Measurements from ENCODE around the gene LRRTM1. TPM values are rescaled to one million over a fixed set of nuclear protein-coding genes. Genes with fewer than 3 reads are reported as not detected.

LRRTM1 gene
- total RNA-seq, 1 experiment from 2014 or later, result not detected

DNA sequence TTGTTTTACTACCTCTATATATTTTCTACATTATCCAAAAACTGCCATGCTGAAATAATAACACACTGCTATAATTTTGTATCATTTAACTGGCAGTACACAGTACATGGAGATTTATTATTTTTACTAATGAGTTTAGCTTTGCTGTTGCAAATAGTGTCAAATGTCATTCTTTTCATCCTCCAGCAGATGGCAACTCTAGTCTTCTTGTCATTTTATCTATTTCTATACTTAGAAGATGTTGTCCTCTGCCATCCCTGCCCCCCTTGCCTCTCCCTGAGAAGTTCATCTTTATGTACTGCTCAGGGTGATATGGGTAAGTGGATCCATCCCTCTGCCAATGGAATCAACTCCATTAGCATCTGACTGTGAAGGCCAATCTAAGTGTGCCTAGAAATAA lies 21.7 kb upstream of the LRRTM1 start:
- Mint-ChIP-seq H3K4me3 (ENCODE audit: low read depth, unreplicated experiment) (no peak overlapping the region), H3K27me3 (ENCODE audit: unreplicated experiment) (no peaks in the 10 kb centered on the region), H3K4me1 (ENCODE audit: low read depth, unreplicated experiment) (no peaks in the 10 kb centered on the region), H3K36me3 (ENCODE audit: insufficient read depth, unreplicated experiment) (no peaks in the 10 kb centered on the region), H3K27ac (ENCODE audit: unreplicated experiment) (no peak overlapping the region), H3K9me3 (ENCODE audit: low read depth, unreplicated experiment) (peaks cover 6% of the 10 kb centered on the region)
- TF ChIP-seq, protein P1, sequence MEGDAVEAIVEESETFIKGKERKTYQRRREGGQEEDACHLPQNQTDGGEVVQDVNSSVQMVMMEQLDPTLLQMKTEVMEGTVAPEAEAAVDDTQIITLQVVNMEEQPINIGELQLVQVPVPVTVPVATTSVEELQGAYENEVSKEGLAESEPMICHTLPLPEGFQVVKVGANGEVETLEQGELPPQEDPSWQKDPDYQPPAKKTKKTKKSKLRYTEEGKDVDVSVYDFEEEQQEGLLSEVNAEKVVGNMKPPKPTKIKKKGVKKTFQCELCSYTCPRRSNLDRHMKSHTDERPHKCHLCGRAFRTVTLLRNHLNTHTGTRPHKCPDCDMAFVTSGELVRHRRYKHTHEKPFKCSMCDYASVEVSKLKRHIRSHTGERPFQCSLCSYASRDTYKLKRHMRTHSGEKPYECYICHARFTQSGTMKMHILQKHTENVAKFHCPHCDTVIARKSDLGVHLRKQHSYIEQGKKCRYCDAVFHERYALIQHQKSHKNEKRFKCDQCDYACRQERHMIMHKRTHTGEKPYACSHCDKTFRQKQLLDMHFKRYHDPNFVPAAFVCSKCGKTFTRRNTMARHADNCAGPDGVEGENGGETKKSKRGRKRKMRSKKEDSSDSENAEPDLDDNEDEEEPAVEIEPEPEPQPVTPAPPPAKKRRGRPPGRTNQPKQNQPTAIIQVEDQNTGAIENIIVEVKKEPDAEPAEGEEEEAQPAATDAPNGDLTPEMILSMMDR (IDR thresholded peaks at IDR 0.05; ENCODE audit: unreplicated experiment), result no peak
- no peak for DNase-seq
- no TSS peak for BruUV-seq (replicated peaks)
- CTCF ChIA-PET, result no interaction called here
- intact Hi-C loops (cut with micrococcal nuclease; ENCODE audit: unreplicated experiment), result no loop called here

DNA sequence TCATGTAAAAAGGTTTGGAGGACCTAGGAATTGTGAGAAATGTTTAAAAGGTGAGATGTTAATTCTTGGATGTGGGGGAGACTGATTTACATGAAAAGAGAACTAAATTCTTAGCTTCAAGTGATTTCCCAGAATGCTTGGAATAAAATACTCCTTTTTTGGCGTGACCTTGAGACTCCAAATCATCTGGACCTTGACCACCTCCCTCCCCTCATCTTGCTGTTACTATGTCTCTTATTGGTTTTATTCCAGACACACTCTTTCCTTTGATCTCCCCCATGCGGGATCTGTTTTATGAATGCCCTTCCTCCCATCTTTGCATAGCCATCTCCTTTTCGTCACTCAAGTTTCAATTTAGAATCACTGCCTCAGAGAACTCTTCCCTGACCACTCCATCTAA lies 20.0 kb upstream of the LRRTM1 start:
- H3K9me3 Mint-ChIP-seq (ENCODE audit: low read depth, unreplicated experiment), result peaks cover 4% of the 10 kb centered on the region
- no peaks in the 10 kb centered on the region for H3K36me3 Mint-ChIP-seq (ENCODE audit: insufficient read depth, unreplicated experiment)
- H3K27me3 Mint-ChIP-seq (ENCODE audit: unreplicated experiment), result no peaks in the 10 kb centered on the region
- no peak overlapping the region for H3K4me3 Mint-ChIP-seq (ENCODE audit: low read depth, unreplicated experiment)
- no peak overlapping the region for H3K27ac Mint-ChIP-seq (ENCODE audit: unreplicated experiment)
- CTCF ChIA-PET, result no interaction called here
- intact Hi-C loops (cut with micrococcal nuclease; ENCODE audit: unreplicated experiment), result no loop called here
- no TSS peak for BruUV-seq (replicated peaks)
- H3K4me1 Mint-ChIP-seq (ENCODE audit: low read depth, unreplicated experiment), result no peaks in the 10 kb centered on the region
- TF ChIP-seq, protein P1 (IDR thresholded peaks at IDR 0.05; ENCODE audit: unreplicated experiment), result no peak
- no peak for DNase-seq

DNA sequence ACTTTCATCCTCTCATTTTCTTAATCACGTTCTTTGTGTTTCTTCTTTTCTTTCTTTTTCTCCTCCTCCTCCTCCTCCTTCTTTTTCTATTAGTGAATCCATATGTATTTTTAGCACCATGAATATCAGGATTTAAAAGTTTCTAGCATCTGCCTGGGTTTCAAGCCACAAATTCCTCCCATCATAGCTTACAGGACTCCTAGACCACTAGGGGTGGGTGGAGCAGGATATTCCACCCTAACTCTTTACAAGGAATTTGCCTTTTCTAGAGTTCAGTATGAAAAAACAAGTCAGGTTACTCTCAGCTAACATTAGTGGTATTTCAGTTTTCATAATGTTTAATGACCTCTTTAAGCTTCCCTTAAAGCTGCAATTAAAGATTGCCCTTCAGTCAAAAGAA lies 19.1 kb upstream of the LRRTM1 start:
- CTCF ChIA-PET, result no interaction called here
- Mint-ChIP-seq H3K9me3 (ENCODE audit: low read depth, unreplicated experiment) (peaks cover 4% of the 10 kb centered on the region), H3K36me3 (ENCODE audit: insufficient read depth, unreplicated experiment) (no peaks in the 10 kb centered on the region), H3K4me1 (ENCODE audit: low read depth, unreplicated experiment) (no peaks in the 10 kb centered on the region), H3K27me3 (ENCODE audit: unreplicated experiment) (no peaks in the 10 kb centered on the region), H3K4me3 (ENCODE audit: low read depth, unreplicated experiment) (no peak overlapping the region), H3K27ac (ENCODE audit: unreplicated experiment) (no peak overlapping the region)
- no TSS peak for BruUV-seq (replicated peaks)
- no peak for DNase-seq
- TF ChIP-seq, protein P1 (IDR thresholded peaks at IDR 0.05; ENCODE audit: unreplicated experiment), result no peak
- intact Hi-C loops (cut with micrococcal nuclease; ENCODE audit: unreplicated experiment), result no loop called here

DNA sequence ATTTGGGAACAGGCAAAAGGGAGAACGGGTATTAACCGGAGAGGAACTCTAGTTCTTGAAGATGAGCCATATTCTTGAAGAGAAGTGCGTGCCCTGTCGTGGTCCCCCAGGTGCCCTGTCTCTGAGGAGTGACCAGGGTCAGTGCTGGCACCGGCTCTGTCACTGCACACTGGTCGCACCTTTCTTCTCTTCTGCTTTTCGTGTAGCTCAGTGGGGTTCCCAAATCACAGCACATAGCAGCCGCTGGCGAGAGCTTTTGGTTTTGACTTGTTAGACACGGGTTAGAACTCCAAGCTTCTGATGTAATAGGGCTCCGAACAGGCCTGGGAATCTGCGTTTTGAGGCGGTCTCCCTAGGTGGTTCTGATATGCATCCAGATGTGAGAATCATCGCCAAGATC lies 18.4 kb upstream of the LRRTM1 start:
- Mint-ChIP-seq H3K27ac (ENCODE audit: unreplicated experiment) (no peak overlapping the region), H3K36me3 (ENCODE audit: insufficient read depth, unreplicated experiment) (no peaks in the 10 kb centered on the region), H3K4me1 (ENCODE audit: low read depth, unreplicated experiment) (no peaks in the 10 kb centered on the region), H3K4me3 (ENCODE audit: low read depth, unreplicated experiment) (no peak overlapping the region), H3K9me3 (ENCODE audit: low read depth, unreplicated experiment) (peaks cover 4% of the 10 kb centered on the region), H3K27me3 (ENCODE audit: unreplicated experiment) (no peaks in the 10 kb centered on the region)
- no peak for DNase-seq
- CTCF ChIA-PET, result no interaction called here
- TF ChIP-seq, protein P1 (IDR thresholded peaks at IDR 0.05; ENCODE audit: unreplicated experiment), result no peak
- intact Hi-C loops (cut with micrococcal nuclease; ENCODE audit: unreplicated experiment), result no loop called here
- BruUV-seq (replicated peaks), result no TSS peak

Data from Calu3 (cell line).